Omental fat pad (tissue), 4 donors: Measurements from ENCODE around the gene CREBZF. TPM values are rescaled to one million over a fixed set of nuclear protein-coding genes. Genes with fewer than 3 reads are reported as not detected.
"Not testable (repeated sequence)": the region's sequence is repeated elsewhere in the genome, so short reads cannot be mapped to it uniquely, and the experiment has no call there.

Experiments
- ATAC-seq: fragments of 150-250 bp; one replicate; pipeline ENCODE4 v1.9.1; 2016; ENCODE audit warnings: mild to moderate bottlenecking, moderate library complexity; ENCODE audit not compliant: low FRiP score
- DNase-seq: peaks from one replicate; pipeline ENCODE4 v3.0.0-alpha.2; 2019; ENCODE audit warnings: low spot score
- CTCF ChIP-seq, 3 donors: fragments of 450-650 bp; IDR thresholded peaks; one replicate each; pipeline ENCODE4 v1.5.1; 2016 to 2017; ENCODE audit warnings: antibody characterized with exemption in 3 of 3, mild to moderate bottlenecking in 3 of 3, moderate library complexity in 2 of 3
- total RNA-seq, 4 donors: library from RNA; depleted of rRNA; stranded (reverse); fragments of >200 nt; gene quantifications; one replicate each; pipeline ENCODE4 v1.1.0, GENCODE V29; 2016

Gene CREBZF
- total RNA-seq, 4 donors from 2014 or later, result 39.0 to 81.0 (median 48.0) TPM

- ATAC-seq (no peak), DNase-seq (no peak)
- no peak for TF ChIP-seq CTCF (IDR thresholded peaks at IDR 0.05)
These were observed 6.7 kb downstream of the CREBZF start for GRCh38 chr11:85658180-85658579.

GRCh38 chr11:85656777-85657176 is 8.2 kb downstream of the CREBZF start:
- DNase-seq, result no peak

GRCh38 chr11:85654343-85654742 is 10.6 kb downstream of the CREBZF start:
- DNase-seq, ATAC-seq: not testable (repeated sequence)

More at GRCh38 chr11:85656777-85657176, 8.2 kb downstream of the CREBZF start:
- no peak for TF ChIP-seq CTCF (IDR thresholded peaks at IDR 0.05)
- no peak for ATAC-seq

GRCh38 chr11:85652786-85653447 is 12.0 kb downstream of the CREBZF start:
- DNase-seq (no peak), ATAC-seq (no peak)
- TF ChIP-seq CTCF (IDR thresholded peaks at IDR 0.05), result no peak

DNA sequence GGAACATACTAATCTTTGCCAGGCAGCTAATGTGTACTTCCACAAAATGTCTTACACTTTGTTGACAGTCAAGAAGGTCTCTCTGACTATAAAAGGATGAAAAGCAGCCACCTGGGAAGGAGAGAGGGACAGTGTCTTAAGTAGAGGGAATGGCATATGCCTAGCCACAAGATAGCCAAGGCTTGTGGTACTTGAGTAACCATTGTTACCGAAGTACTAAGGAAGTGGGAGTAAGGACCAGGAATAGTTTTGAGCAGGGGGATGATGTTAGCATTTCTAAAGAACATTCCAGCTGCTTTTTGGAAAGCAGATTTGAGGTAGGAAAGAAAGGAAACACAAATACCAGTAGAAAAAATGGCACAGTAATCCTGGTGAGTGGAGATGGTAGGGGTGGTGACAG is 13.8 kb downstream of the CREBZF start:
- ATAC-seq (no peak), DNase-seq (no peak)
- no peak for TF ChIP-seq CTCF (IDR thresholded peaks at IDR 0.05)

DNA sequence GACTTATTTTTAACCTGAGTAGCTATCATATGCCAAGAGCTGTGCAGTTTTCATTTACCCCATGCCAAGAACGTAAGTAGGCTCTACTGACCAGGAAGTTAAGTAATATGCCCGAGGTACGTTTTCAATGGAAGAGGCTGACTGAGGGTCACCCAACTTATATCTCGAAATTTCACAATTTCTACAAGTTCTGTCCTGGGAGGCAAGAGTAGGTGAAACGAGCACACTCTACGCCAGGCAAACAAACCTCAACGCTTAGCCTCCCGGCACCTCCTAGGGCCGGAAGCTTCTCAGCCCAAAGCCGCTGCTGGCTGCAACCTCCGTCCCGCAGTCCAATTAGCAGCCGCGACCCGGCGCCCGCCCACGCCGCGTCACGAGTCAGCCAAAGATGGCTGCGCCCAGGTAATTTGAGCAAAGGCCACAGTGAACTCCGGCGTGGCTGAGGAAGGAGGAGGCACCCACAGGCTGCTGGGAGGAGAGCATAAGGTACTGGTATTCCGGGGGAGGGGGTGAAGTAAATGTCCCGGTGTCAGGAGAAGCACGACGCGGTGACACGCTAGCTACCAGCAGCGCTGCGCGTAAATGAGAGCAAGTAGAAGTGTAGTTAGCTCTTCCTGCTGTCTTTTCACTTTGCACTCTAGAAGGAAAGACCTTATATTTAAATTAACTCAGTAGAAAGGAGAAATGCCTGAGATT is 17.2 kb downstream of the CREBZF start, which contains the start of gene TMEM126A:
Gene TMEM126A (plus strand): TSS at position 364 of the 696 bp plus-strand sequence. CDS start 2,289 bp downstream, outside the sequence.
- DNase-seq (peak; percentile 76), ATAC-seq (peak; percentile 96)
- TF ChIP-seq CTCF (IDR thresholded peaks at IDR 0.05), result no peak

DNA sequence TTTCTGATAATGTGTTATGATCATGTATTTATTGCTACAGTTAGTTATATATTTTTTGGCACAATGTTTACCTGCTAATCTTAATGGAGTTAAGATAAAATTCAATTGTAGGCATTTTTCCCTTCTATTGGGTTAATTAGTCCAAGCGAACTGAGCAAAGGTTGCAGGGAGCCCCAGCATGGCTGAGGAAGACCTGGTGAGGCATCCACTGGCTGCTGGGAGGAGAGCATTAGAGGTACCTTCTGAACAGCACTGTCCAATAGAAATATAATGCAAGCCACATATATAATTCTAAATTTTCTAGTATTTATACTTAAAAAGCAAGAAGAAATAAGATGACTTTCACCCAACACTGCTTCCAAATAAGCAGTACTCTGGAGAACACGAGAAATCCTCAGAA is 17.9 kb downstream of the CREBZF start:
- ATAC-seq, result no peak
- no peak for DNase-seq
- no peak for TF ChIP-seq CTCF (IDR thresholded peaks at IDR 0.05)
